ENCODE results near the gene DEPDC1B.
A peak's percentile ranks its signal among the peaks of the same experiment; 100 is the strongest.
"Not testable (repeated sequence)": the region's sequence is repeated elsewhere in the genome, so short reads cannot be mapped to it uniquely, and the experiment has no call there.

Gene DEPDC1B

GRCh38 chr5:60699609-60700415 is at the start of gene DEPDC1B:
DEPDC1B (minus strand) TSS chr5:60700166; CDS start chr5:60700093, 73 bp downstream.
- peak; percentile 70 for DNase-seq

GRCh38 chr5:60744682-60745081 is 44.7 kb upstream of the DEPDC1B start:
- no peak for DNase-seq

- DNase-seq = no peak
Observed at GRCh38 chr5:60743511-60744314, 43.7 kb upstream of the DEPDC1B start.

GRCh38 chr5:60740322-60740721 is 40.4 kb upstream of the DEPDC1B start:
- no peak for DNase-seq

- no peak for DNase-seq
Observed at GRCh38 chr5:60738933-60739332, 39.0 kb upstream of the DEPDC1B start.

GRCh38 chr5:60738461-60738860 is 38.5 kb upstream of the DEPDC1B start:
- no peak for DNase-seq

- DNase-seq = not testable (repeated sequence)
Observed at GRCh38 chr5:60730858-60731257, 30.9 kb upstream of the DEPDC1B start.

GRCh38 chr5:60727033-60727679 is 27.2 kb upstream of the DEPDC1B start:
- no peak for DNase-seq

- no peak for DNase-seq
Observed at GRCh38 chr5:60724126-60724525, 24.2 kb upstream of the DEPDC1B start.

GRCh38 chr5:60722416-60722815 is 22.4 kb upstream of the DEPDC1B start:
- no peak for DNase-seq

- no peak for DNase-seq
Observed at GRCh38 chr5:60719329-60719728, 19.4 kb upstream of the DEPDC1B start.

GRCh38 chr5:60718166-60718892 is 18.4 kb upstream of the DEPDC1B start:
- DNase-seq = no peak

- not testable (repeated sequence) for DNase-seq
Observed at GRCh38 chr5:60715201-60715928, 15.4 kb upstream of the DEPDC1B start.

- DNase-seq = no peak
Observed at GRCh38 chr5:60712950-60713349, 13.0 kb upstream of the DEPDC1B start.

GRCh38 chr5:60711892-60712291 is 11.9 kb upstream of the DEPDC1B start:
- DNase-seq = not testable (repeated sequence)

GRCh38 chr5:60710362-60710761 is 10.4 kb upstream of the DEPDC1B start:
- no peak for DNase-seq

GRCh38 chr5:60705144-60705543 is 5.2 kb upstream of the DEPDC1B start:
- no peak for DNase-seq

GRCh38 chr5:60703944-60704343 is 4.0 kb upstream of the DEPDC1B start:
- DNase-seq = no peak

- no peak for DNase-seq
Observed at GRCh38 chr5:60701321-60701968, 1.5 kb upstream of the DEPDC1B start.

GRCh38 chr5:60700416-60700757 is 421 bp upstream of the DEPDC1B start:
- no peak for DNase-seq

- DNase-seq = no peak
Observed at GRCh38 chr5:60699288-60699608, 718 bp downstream of the DEPDC1B start.

GRCh38 chr5:60698336-60698735 is 1.6 kb downstream of the DEPDC1B start:
- no peak for DNase-seq

All from GOT3 (cell line).